NCI-H1436 treated with DMSO at 0.1 percent for 48 hours (cell line): ENCODE measurements around the gene KLHL26.
"Not testable (repeated sequence)": the region's sequence is repeated elsewhere in the genome, so short reads cannot be mapped to it uniquely, and the experiment has no call there.

Source experiments
- DNase-seq: peaks from one replicate; lab custom pipeline; 2025; lab: John Stamatoyannopoulos, UW

KLHL26 gene

GRCh38 chr19:18636969-18637629 is at the start of gene KLHL26:
Gene KLHL26, plus strand, starts transcription at chr19:18637028. Its CDS starts 27 bp downstream, at chr19:18637055.
- DNase-seq, result no peak

GRCh38 chr19:18587561-18587960 is 49.3 kb upstream of the KLHL26 start:
- DNase-seq, result no peak

- DNase-seq, result no peak
Measured at GRCh38 chr19:18587962-18588610, 48.7 kb upstream of the KLHL26 start.

DNA sequence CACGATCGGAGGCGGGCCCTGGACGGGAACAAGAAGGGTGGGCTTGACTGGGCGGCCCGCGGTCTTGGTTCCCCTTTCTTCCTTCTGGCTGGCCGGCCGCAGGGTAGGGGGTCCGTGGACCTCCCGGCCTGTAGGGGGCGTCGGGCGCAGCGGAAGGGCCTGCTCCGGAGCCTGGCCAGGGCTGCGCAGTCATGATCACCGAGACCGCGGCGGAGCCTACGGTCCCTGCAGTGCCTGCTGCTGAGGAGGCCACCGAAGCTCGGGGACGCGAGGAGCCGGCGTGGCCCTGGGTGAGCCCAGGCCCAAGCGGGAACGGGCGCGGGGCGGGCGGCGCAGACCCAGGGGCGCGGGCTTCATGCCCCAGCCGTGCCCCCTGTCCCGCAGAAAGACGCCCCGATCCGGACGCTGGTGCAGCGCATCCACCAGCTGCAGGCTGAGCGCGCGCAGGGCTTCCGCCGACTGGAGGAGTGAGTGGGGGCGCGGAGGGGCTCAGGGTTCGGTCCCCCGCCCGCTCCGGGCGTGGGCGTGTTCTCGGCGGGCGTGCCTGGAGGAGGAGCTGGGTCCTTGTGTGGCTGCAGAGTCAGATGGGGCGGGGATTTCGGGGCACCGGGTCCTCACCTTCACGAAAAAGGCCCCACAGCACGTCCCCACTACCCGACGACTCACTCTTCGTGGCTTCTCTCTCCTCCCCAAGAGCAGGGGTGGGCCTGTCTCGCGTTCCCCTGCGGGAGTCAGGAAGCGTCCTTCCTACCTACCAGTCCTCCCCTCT is 48.0 kb upstream of the KLHL26 start, which contains the start of gene REX1BD:
Gene REX1BD (plus strand): TSS at position 188 of the 769 bp plus-strand sequence. CDS start 4 bp downstream, at position 192.
- DNase-seq, result no peak

DNA sequence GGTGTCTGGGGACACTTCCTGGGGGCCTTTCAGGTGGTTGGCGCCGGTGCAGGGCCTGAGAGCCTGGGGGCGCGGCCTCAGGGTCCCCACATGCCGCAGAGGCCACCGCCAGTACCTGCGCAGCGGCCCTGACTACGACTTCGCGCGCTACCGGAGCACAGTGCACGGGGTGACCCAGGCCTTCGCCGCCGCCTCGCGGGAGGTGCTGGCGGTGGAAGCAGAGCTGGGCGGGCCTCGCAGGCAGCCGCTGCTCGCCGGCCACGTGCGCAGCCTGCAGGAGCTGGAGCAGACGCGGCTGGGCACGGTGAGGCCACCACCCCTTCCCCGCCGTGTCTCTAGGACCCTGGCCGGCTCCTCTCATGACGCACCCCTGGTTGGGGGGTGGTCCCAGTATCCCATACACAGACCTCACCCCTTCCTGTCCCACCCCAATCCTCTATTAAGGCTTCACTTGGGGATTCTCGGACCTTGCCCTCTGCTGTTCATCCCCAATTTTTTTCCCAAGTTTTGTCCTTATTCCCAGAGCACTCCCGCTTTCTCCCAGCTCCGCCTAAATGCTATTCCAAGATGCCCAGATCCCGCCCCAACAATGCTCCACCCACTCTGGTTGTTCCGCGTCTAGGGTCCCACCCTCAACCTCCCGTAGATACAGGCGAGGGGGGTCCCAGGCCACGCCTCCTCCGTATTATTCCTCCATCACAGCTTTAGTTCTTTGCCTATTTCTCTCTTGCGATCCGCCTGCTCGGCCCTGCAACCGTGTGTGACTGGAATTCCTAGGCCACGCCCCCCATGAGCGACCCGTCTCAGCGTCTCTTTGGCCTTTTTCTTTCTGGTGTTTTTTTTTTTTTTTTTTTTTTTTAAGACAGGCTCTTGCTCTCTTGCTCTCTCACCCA is 47.2 kb upstream of the KLHL26 start:
- DNase-seq, result no peak

DNA sequence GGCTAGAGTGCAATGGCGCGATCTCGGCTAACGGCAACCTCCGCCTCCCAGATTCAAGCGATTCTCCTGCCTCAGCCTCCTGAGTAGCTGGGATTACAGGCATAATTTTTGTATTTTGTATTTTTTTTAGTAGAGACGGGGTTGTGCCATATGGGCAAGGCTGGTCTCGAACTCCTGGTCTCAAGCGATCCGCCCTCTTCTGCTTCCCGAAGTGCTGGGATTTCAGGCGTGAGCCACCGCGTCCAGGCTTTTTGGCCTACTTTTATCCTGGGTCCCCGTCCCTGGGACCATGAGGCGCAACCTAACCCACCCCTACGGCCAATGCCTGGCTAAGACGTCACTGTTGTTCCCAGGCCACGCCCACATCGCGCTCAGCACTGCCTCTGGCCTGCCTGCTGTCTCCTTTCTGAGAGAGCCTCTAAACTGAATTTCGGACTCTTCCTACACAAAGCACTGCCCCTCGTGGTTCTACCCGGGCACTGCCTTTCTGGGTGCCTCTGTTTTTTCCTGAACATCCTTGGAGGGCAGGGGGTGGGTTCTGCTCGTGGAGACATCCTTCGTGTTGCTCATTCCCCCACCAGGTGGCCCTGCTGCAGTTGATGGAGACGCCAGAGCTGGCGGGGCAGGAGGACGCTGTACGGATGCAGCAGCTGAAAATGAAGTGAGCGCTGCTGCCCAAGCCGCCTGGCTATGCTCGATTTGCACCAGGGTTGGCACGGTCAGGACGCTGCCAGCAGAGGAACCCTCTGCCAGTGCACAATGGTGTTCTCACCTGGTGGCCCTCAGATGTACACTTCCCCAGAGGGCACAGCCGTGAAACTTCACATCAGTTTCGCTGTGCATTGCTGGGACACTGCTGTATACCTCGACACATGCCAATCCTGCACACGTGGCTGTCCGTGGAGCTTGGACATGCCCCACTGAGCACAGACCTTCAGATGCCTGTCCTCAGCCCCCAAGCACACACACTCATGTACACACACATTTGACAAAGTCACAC is 46.3 kb upstream of the KLHL26 start:
- no peak for DNase-seq

GRCh38 chr19:18591735-18592385 is 45.0 kb upstream of the KLHL26 start:
- no peak for DNase-seq

- DNase-seq, result not testable (repeated sequence)
Measured at GRCh38 chr19:18592732-18593131, 44.1 kb upstream of the KLHL26 start.

DNA sequence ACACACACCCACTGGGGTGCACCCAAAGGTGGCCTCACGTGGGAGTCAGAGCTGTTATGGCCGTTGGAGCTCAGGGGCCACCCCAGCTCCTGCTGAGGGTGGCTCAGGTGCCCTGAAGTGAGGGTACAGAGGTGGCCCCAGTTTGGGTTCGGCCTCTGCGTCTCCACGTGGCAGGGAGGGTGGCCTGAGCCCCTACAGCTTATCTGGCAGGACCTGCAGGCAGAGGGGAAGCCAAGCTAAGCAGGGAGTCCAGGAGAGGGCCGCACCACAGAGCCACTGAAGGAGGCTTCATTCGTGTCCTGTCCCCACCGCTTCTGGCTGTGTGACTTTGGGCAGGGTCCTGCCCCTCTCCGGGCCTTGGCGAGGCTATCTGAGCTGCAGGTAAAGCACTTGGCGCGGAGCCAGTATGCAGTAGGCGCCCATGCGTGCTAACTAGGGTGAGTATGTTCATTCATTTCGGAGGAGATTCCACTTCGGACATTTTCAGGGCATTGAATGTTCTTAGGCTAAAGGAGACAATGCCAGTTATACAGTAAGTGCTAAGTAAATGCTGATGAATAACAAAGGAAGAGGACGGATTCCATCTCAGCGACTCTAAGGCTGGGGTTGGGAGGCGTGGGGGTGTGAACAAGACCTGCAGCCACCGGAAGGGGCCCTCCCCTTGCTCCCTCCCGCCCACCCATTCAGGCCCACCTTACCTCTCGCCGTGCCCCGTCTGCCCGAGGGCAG is 43.3 kb upstream of the KLHL26 start:
- DNase-seq, result no peak

- no peak for DNase-seq
Measured at GRCh38 chr19:18594096-18594823, 42.6 kb upstream of the KLHL26 start.

GRCh38 chr19:18594824-18595373 is 41.9 kb upstream of the KLHL26 start:
- DNase-seq, result no peak

- no peak for DNase-seq
Measured at GRCh38 chr19:18595475-18595874, 41.4 kb upstream of the KLHL26 start.

DNA sequence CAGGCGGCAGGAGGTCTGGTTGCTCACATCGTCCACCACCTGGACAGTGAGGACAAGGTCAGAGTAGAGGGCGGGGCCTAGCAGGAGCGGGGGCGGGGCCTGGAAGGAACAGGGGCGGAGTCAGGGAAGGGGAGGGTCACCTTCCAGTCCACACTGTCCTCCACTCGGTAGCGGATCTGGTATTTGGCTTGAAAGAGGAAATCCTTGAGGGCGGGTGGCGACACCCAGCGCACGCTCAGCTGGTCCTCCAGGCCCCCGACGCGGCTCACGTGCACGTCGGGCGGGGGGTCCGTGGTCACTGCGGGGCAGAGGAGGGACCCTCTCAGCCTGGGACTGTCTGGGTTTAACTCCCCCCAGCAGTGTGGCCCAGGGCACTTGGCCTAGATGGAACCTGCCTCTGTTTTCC is 40.1 kb upstream of the KLHL26 start:
- DNase-seq, result no peak

GRCh38 chr19:18597809-18598660 is 38.8 kb upstream of the KLHL26 start:
- DNase-seq, result no peak

DNA sequence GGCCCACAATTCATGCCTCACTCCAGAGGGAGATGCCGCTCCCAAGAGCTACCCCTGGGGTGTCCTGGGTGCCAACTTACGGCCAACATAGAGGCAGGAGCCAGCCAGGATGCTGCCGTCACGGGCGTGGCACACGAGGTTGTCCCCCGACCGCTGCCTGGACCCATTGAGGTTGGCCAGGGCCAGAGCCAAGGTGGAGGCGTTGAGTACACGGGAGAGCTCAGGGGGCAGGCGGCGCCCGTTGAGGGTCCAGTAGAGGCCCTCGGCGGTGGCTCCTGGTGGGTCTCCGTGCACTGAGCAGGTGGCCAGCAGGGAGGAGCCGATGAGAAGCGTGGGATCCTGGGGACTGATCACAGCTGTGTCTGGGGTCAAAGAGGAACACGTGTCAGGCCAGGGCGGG is 37.3 kb upstream of the KLHL26 start:
- no peak for DNase-seq

- not testable (repeated sequence) for DNase-seq
Measured at GRCh38 chr19:18600692-18601397, 36.0 kb upstream of the KLHL26 start.

DNA sequence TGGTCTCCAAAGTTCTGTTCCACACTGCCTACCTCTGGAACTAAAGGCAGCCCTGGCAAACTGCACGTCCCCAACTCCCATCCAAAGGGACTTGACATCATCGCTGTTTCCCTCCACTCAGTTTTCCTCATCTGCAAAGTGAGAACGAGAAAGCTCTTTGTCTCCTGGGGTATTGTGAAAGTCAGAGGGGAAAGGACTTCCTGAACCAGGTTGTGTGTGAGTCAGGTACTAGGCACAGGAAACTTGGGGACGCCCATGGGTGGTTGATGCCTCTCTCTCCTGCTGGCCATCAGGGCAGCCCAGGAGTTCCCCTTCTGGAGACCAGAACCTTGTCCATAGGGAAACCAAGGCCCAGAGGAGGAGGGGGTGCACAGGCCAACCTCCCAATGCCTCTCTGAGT is 35.0 kb upstream of the KLHL26 start:
- DNase-seq, result no peak
